HL-60 (cell line): ENCODE results near the gene TNPO1.

ENCODE experiments used
- CTCF ChIP-seq: IDR thresholded peaks from one replicate; pipeline ENCODE4 v1.5.1; 2011; ENCODE audit warnings: low read length, control low read depth, inconsistent platforms; ENCODE audit not compliant: insufficient read depth
- POLR2AphosphoS5 ChIP-seq: IDR thresholded peaks from 2 replicates; pipeline ENCODE4 v1.6.1; 2012; ENCODE audit warnings: low read depth
- REST ChIP-seq: IDR thresholded peaks from 2 replicates; pipeline ENCODE4 v1.6.1; 2012; ENCODE audit warnings: low read depth; ENCODE audit not compliant: insufficient replicate concordance

- no peak for TF ChIP-seq POLR2AphosphoS5
- TF ChIP-seq CTCF, result no peak
- TF ChIP-seq REST, result no peak
Measured at GRCh38 chr5:72947498-72947897, 131.0 kb downstream of the TNPO1 start.
